HEK293 (cell line): ENCODE results near the gene MTF2.

Experiments
- CTCF ChIA-PET: fragments of 350-600 bp; formaldehyde crosslinking; extraction: SDS; loops from one replicate; lab custom pipeline; 2021; ENCODE audit warnings: antibody characterized with exemption; lab: Yijun Ruan, JAX
- POLR2A ChIA-PET: fragments of 300-600 bp; formaldehyde crosslinking; extraction: SDS; loops from one replicate; lab custom pipeline; 2020; ENCODE audit warnings: antibody characterized with exemption, inconsistent platforms; lab: Yijun Ruan, JAX
- H3K27ac ChIP-seq: fragments of 200-500 bp; sonication (Bioruptor generic); 2 replicates; pipeline ENCODE4 v1.5.1; 2014; ENCODE audit warnings: low read depth, low read length, control low read depth, inconsistent platforms; ENCODE audit errors: extremely low read depth
- H3K36me3 ChIP-seq, 2 experiments: fragments of 200-500 bp in 1 of 2; sonication (Bioruptor generic) in 1 of 2; 1 replicate in 1 of 2; 2 replicates in 1 of 2; pipeline ENCODE4 v1.5.1; 2014 to 2017; ENCODE audit warnings: inconsistent platforms in 2 of 2, low read length in 2 of 2; ENCODE audit not compliant: control insufficient read depth in 2 of 2, insufficient read depth in 1 of 2
- H3K4me1 ChIP-seq: fragments of 200-500 bp; sonication (Bioruptor generic); 2 replicates; pipeline ENCODE4 v1.5.1; 2014; ENCODE audit warnings: mild to moderate bottlenecking, low read length, inconsistent platforms; ENCODE audit not compliant: control insufficient read depth, insufficient read depth
- H3K4me3 ChIP-seq: 2 replicates; pipeline ENCODE4 v1.5.1; 2011; ENCODE audit warnings: low read depth, mild to moderate bottlenecking, control low read depth, low read length, moderate library complexity
- H3K9me3 ChIP-seq: fragments of 200-500 bp; sonication (Bioruptor generic); 2 replicates; pipeline ENCODE4 v1.5.1; 2014; ENCODE audit warnings: low read depth, low read length, inconsistent platforms; ENCODE audit not compliant: control insufficient read depth, insufficient read depth
- EGR2 ChIP-seq: fragments of 450-650 bp; formaldehyde crosslinking; IDR thresholded peaks from 2 replicates; pipeline ENCODE4 v1.5.1; 2016; ENCODE audit warnings: low read depth, missing biosample characterization, missing genetic modification characterization
- HOXA7 ChIP-seq: sonication (generic); formaldehyde crosslinking; IDR thresholded peaks from 2 replicates; pipeline ENCODE4 v1.8.1; 2022; ENCODE audit warnings: missing genetic modification reagents, borderline replicate concordance
- KLF7 ChIP-seq: fragments of 450-650 bp; formaldehyde crosslinking; IDR thresholded peaks from 2 replicates; pipeline ENCODE4 v1.5.1; 2016; ENCODE audit warnings: missing biosample characterization, missing genetic modification characterization, borderline replicate concordance
- PRDM1 ChIP-seq: fragments of 450-650 bp; formaldehyde crosslinking; IDR thresholded peaks from 2 replicates; pipeline ENCODE4; 2016; ENCODE audit warnings: missing biosample characterization, missing genetic modification characterization
- WT1 ChIP-seq: fragments of 450-650 bp; formaldehyde crosslinking; IDR thresholded peaks from 2 replicates; pipeline ENCODE4 v1.5.1; 2016; ENCODE audit warnings: missing biosample characterization, missing genetic modification characterization
- ZBTB1 ChIP-seq: fragments of 450-650 bp; formaldehyde crosslinking; IDR thresholded peaks from 2 replicates; pipeline ENCODE4 v1.5.1; 2016; ENCODE audit warnings: missing biosample characterization, missing genetic modification characterization
- ZNF157 ChIP-seq: fragments of 450-650 bp; formaldehyde crosslinking; IDR thresholded peaks from 2 replicates; pipeline ENCODE4 v1.5.1; 2016; ENCODE audit warnings: missing biosample characterization, missing genetic modification characterization
- ZNF211 ChIP-seq: fragments of 450-650 bp; formaldehyde crosslinking; IDR thresholded peaks from 2 replicates; pipeline ENCODE4 v1.5.1; 2016; ENCODE audit warnings: low read depth, missing biosample characterization, missing genetic modification characterization
- ZNF214 ChIP-seq: fragments of 450-650 bp; formaldehyde crosslinking; IDR thresholded peaks from 2 replicates; pipeline ENCODE4 v1.5.1; 2017; ENCODE audit warnings: missing biosample characterization, mild to moderate bottlenecking, missing genetic modification characterization, borderline replicate concordance
- ZNF404 ChIP-seq: fragments of 450-650 bp; formaldehyde crosslinking; IDR thresholded peaks from 2 replicates; pipeline ENCODE4 v1.5.1; 2017; ENCODE audit warnings: missing biosample characterization, missing genetic modification characterization
- ZNF561 ChIP-seq: fragments of 450-650 bp; IDR thresholded peaks from 2 replicates; pipeline ENCODE4 v1.5.1; 2018; ENCODE audit warnings: missing biosample characterization, missing genetic modification characterization, borderline replicate concordance
- ZNF610 ChIP-seq: fragments of 450-650 bp; formaldehyde crosslinking; IDR thresholded peaks from 2 replicates; pipeline ENCODE4 v1.5.1; 2016; ENCODE audit warnings: missing biosample characterization, missing genetic modification characterization, borderline replicate concordance
- ZNF626 ChIP-seq: fragments of 450-650 bp; sonication (Bioruptor Pico); formaldehyde crosslinking; IDR thresholded peaks from 2 replicates; pipeline ENCODE4 v1.5.1; 2018; ENCODE audit warnings: missing biosample characterization, missing genetic modification characterization, inconsistent platforms
- TF ChIP-seq, protein P1 (sequence below): fragments of 450-650 bp; formaldehyde crosslinking; IDR thresholded peaks from 2 replicates; pipeline ENCODE4 v1.5.1; 2016; ENCODE audit warnings: missing biosample characterization, missing genetic modification characterization, borderline replicate concordance
- TF ChIP-seq, protein P2 (sequence below): fragments of 450-650 bp; formaldehyde crosslinking; optimal IDR thresholded peaks from 2 replicates; pipeline ENCODE3; 2016; ENCODE audit warnings: missing biosample characterization, mild to moderate bottlenecking, missing genetic modification characterization
- TF ChIP-seq, protein P3 (sequence below): fragments of 450-650 bp; formaldehyde crosslinking; IDR thresholded peaks from 2 replicates; pipeline ENCODE4 v1.5.0; 2017; ENCODE audit warnings: missing biosample characterization, missing genetic modification characterization, borderline replicate concordance

MTF2 gene

DNA sequence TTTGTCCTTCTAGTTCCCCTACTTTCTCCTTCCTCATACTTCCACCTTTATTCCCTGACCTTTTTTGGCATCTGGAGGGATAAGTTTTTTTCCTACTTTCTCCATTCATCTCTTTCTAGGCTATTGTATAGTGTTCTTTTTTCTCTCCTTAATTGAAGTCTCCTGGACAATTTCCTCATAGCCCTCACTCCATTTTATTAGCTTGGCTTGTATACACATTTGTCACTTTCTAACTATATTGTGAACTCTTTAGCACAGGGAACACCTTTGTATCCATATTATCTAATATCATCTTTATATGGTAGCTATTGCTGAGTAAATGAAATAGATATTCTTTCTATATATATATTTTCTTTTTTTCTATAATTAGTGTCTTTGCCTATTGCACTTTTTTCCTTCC, 53.6 kb downstream of the MTF2 start:
- ChIA-PET POLR2A (interaction anchor here (1.0 kb wide), 1 partner anchor 54 kb away, joined by 5 read pairs; the partner anchor contains the start of gene MTF2), CTCF (interaction anchor here (0.6 kb wide), 1 partner anchor 172 kb away, joined by 3 read pairs; no protein-coding TSS in a partner anchor)
- TF ChIP-seq, protein P1, sequence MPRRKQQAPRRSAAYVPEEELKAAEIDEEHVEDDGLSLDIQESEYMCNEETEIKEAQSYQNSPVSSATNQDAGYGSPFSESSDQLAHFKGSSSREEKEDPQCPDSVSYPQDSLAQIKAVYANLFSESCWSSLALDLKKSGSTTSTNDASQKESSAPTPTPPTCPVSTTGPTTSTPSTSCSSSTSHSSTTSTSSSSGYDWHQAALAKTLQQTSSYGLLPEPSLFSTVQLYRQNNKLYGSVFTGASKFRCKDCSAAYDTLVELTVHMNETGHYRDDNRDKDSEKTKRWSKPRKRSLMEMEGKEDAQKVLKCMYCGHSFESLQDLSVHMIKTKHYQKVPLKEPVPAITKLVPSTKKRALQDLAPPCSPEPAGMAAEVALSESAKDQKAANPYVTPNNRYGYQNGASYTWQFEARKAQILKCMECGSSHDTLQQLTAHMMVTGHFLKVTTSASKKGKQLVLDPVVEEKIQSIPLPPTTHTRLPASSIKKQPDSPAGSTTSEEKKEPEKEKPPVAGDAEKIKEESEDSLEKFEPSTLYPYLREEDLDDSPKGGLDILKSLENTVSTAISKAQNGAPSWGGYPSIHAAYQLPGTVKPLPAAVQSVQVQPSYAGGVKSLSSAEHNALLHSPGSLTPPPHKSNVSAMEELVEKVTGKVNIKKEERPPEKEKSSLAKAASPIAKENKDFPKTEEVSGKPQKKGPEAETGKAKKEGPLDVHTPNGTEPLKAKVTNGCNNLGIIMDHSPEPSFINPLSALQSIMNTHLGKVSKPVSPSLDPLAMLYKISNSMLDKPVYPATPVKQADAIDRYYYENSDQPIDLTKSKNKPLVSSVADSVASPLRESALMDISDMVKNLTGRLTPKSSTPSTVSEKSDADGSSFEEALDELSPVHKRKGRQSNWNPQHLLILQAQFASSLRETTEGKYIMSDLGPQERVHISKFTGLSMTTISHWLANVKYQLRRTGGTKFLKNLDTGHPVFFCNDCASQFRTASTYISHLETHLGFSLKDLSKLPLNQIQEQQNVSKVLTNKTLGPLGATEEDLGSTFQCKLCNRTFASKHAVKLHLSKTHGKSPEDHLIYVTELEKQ (tag by site-specific recombination) = no peak
- TF ChIP-seq PRDM1 (tag by site-specific recombination) = peak; percentile 35; the same call in 1 of the 2 replicates
- H3K4me1 ChIP-seq = no peaks in the 10 kb centered on the region
- H3K4me3 ChIP-seq = no peak overlapping the region
- H3K36me3 ChIP-seq = peaks cover 44 to 80% of the 10 kb centered on the region in 2 experiments
- no peak overlapping the region for H3K27ac ChIP-seq
- no peaks in the 10 kb centered on the region for H3K9me3 ChIP-seq

DNA sequence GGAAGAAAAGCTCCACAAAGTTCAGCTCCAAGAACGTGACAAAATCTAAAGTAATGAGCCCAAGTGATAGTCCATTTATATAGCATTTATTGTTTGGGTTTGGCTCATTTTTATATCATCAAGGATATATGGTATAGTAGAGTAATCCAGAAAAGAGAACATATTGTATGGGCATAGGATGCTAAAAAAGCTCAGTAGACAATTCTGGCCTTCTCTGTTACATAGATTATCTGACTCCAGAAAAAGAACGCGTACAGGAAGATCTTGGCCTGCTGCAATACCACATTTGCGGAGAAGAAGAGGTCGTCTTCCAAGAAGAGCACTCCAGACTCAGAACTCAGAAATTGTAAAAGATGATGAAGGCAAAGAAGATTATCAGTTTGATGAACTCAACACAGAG, 57.4 kb downstream of the MTF2 start:
- ChIA-PET CTCF (no interaction called here), POLR2A (no interaction called here)
- H3K9me3 ChIP-seq = no peaks in the 10 kb centered on the region
- H3K36me3 ChIP-seq = peaks cover 39 to 78% of the 10 kb centered on the region in 2 experiments
- no peak overlapping the region for H3K27ac ChIP-seq
- no peak overlapping the region for H3K4me3 ChIP-seq
- no peaks in the 10 kb centered on the region for H3K4me1 ChIP-seq
- TF ChIP-seq ZBTB1 (tag by site-specific recombination) (no peak), KLF7 (tag by site-specific recombination) (no peak), ZNF404 (tag by site-specific recombination) (no peak), HOXA7 (CRISPR knock-in tag) (no peak), ZNF561 (tag by site-specific recombination) (no peak), ZNF211 (tag by site-specific recombination) (no peak), EGR2 (tag by site-specific recombination) (no peak), ZNF214 (no peak), ZNF157 (no peak), ZNF610 (tag by site-specific recombination) (no peak), ZNF626 (tag by site-specific recombination) (no peak), WT1 (tag by site-specific recombination) (no peak)
- TF ChIP-seq, protein P2, sequence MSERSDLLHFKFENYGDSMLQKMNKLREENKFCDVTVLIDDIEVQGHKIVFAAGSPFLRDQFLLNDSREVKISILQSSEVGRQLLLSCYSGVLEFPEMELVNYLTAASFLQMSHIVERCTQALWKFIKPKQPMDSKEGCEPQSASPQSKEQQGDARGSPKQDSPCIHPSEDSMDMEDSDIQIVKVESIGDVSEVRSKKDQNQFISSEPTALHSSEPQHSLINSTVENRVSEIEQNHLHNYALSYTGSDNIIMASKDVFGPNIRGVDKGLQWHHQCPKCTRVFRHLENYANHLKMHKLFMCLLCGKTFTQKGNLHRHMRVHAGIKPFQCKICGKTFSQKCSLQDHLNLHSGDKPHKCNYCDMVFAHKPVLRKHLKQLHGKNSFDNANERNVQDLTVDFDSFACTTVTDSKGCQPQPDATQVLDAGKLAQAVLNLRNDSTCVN (tag by site-specific recombination) = no peak
- TF ChIP-seq, protein P3, sequence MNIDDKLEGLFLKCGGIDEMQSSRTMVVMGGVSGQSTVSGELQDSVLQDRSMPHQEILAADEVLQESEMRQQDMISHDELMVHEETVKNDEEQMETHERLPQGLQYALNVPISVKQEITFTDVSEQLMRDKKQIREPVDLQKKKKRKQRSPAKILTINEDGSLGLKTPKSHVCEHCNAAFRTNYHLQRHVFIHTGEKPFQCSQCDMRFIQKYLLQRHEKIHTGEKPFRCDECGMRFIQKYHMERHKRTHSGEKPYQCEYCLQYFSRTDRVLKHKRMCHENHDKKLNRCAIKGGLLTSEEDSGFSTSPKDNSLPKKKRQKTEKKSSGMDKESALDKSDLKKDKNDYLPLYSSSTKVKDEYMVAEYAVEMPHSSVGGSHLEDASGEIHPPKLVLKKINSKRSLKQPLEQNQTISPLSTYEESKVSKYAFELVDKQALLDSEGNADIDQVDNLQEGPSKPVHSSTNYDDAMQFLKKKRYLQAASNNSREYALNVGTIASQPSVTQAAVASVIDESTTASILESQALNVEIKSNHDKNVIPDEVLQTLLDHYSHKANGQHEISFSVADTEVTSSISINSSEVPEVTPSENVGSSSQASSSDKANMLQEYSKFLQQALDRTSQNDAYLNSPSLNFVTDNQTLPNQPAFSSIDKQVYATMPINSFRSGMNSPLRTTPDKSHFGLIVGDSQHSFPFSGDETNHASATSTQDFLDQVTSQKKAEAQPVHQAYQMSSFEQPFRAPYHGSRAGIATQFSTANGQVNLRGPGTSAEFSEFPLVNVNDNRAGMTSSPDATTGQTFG (tag by site-specific recombination) = no peak
